GM19239 (cell line): ENCODE data around the gene ZNF689.
A peak's percentile ranks its signal among the peaks of the same experiment; 100 is the strongest.

Experiments used
- DNase-seq: peaks from one replicate; pipeline ENCODE4 v3.0.0; 2011; ENCODE audit warnings: low spot score; ENCODE audit not compliant: insufficient read length
- FAIRE-seq: peaks from 2 replicates; lab custom pipeline; 2011; peaks lifted over from hg19 to GRCh38; lab: Jason Lieb, UNC

The ZNF689 gene

GRCh38 chr16:30609926-30610839, at the start of gene ZNF689:
Gene ZNF689 (minus strand): TSS chr16:30610389. CDS start chr16:30610041, 348 bp downstream.
- FAIRE-seq (peak; percentile 96), DNase-seq (peak; percentile 90)

DNA sequence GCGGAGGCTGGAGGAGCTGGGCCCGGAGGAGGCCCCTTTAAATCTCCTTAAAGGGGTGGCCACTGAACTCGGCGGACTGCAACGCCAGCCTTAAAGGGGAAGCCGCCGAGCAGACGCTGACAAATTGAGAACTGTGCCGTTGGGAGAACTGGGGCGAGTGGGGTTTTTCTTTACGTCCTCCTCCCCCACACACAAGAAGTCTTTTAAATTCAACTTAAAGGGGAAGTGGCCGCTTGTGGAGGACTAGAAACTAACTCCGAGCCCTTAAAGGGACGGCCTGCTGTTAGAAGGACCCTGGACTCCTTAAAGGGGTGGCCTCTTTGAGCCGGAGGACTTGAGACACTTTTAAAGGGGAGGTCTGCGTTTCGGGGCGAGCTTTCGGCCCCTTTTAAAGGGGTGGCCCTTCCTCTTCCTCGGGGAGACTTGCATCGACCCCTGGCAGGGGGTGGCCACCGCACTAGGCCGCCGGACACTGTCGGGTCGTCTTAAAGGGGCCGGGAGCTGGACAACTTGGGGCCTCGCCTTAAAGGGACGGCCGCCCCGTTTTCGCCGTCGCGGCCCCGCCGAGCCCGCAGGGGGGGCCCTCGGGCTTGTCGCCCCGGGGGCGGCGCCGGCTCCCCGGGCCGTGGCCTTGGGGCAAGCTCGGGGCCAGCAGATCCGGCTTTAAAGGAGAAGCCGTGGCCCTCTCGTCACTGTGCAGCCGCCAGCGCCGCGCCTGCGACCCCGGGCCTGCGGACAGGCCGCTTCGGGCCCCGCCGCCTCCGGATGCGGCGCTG, 48.7 kb upstream of the ZNF689 start:
- peak; percentile 79 for DNase-seq

GRCh38 chr16:30657866-30658730, 47.9 kb upstream of the ZNF689 start, which contains the start of gene FBRS:
Gene FBRS (plus strand): TSS chr16:30658431. CDS start chr16:30659519, 1,088 bp downstream.
- FAIRE-seq (peak; percentile 97), DNase-seq (peak; percentile 89)

More for the DNA sequence above, 48.7 kb upstream of the ZNF689 start:
- no peak for FAIRE-seq

DNA sequence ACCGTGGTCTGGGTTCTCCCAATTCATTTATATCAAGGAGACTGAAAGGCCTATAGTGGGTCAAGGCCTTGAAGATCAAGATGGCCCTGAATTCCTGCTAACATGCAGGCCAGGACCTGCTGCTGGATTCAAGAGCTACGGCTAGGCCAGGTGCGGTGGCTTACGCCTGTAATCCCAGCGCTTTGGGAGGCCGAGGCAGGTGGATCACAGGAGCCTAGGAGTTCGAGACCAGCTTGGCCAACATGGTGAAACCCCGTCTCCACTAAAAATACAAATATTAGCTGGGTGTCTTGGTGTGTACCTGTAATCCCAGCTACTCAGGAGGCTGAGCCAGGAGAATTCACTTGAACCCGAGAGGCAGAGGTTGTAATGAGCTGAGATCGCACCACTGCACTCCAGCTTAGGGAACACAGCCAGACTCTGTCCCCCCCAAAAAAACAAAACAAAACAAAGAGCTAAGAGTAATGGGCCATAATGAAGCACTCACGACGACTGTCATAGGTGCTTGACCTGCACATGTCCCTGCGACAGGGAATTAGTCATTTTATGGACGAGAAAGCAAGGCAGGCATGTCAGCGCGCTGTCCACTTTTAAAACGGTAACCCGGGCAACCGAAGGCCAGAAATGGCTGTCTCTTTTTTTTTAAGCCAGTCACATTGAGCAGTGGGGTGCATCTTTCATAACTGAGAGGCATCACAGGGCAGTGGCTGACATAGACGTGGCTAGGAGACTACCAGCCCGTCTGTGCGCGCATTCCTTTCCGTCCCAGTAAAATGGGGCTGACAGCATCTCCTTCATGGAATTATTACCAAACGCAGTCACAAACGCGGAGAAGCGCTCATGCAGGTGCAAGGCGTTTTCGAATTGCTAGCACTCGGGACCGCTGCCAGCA, 47.0 kb upstream of the ZNF689 start:
- no peak for DNase-seq
- no peak for FAIRE-seq

- FAIRE-seq (no peak), DNase-seq (no peak)
These were observed 46.2 kb upstream of the ZNF689 start for GRCh38 chr16:30656388-30656787.

DNA sequence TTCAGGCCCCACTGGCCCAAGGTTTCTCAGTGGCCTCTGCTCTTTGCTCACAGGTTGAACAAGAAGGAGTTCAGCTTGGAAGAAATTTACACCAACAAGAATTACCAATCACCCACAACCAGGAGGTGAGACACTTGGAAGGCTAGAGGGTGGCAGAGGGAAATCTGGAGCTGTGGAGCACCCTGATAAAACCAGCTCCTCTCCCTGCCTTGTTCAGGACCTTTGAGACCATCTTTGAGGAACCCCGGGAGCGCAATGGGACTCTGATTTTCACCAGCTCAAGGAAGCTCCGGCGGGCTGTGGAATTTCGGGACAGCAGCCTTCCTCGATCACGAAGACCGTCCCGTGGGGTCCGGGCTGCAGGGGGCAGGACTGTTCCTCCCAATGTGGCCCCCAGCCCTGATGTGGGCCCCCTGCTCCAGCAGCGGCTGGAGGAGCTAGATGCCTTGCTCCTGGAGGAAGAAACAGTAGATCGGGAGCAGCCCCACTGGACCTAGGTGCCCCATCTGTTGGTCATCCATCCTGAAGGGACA, 45.7 kb upstream of the ZNF689 start:
- DNase-seq = no peak
- FAIRE-seq = no peak

DNA sequence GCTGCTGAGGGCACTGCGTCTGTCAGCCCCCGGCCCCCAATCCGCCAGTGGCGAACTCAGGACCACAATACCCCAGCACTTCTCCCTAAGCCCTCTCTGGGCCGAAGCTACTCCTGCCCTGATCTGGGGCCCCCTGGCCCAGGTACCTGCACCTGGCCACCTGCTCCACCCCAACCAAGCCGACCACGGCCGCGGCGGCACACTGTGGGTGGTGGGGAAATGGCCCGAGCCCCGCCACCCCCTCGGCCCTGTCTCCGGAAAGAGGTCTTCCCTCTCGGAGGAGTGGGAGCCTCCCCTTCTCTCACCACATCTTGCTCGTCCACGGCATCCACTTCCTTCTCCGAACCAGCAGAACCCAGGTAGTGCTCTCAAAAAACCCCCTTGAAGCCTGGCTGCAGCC, 44.7 kb upstream of the ZNF689 start:
- no peak for FAIRE-seq
- no peak for DNase-seq

GRCh38 chr16:30652718-30653117, 42.5 kb upstream of the ZNF689 start:
- FAIRE-seq = no peak

GRCh38 chr16:30652005-30652296, 41.8 kb upstream of the ZNF689 start:
- DNase-seq = no peak
- FAIRE-seq = no peak

More at GRCh38 chr16:30652718-30653117, 42.5 kb upstream of the ZNF689 start:
- no peak for DNase-seq

GRCh38 chr16:30651124-30652004, 41.2 kb upstream of the ZNF689 start:
- peak; percentile 84 for DNase-seq
- FAIRE-seq = no peak

DNA sequence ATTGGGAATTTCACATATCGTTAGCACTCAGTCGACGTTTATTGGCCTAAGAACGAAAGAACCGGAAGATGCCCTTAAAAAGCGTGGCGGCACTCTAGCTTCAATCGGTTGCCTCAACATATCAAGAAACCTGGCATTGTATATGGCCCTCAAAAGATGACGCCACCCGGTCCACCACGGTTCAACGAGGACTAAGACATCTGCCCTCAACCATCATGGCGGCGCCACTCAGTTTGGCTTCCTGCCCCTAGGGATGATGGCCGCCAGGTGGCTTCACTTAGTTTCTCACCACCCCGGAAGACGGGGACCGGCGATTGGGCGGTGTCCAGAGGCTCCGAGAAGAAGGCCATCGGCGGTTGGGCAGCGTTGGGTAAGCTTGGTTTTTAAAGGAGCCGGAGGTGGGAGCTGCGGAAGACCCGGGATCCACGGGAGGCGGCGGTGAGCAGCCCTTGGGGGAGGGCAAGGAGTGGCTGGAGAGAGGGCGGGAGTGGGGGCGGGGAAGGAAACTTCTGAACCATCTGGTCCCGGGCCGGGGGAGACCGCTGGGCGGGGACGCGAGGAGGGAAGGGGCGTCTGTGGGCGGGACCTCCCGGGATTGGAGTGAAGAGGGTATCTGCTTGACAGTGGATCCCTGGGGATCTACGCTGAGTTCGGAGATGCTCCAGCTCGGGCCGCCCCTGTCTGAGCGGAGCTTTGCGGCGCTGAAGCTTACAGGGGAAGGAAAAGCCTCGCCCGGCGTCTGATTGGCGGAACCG, 40.4 kb upstream of the ZNF689 start, which contains the start of gene PRR14:
Gene PRR14 (plus strand): TSS at position 592 of the 755 bp plus-strand sequence. CDS start 686 bp downstream, outside the sequence.
- FAIRE-seq (peak; percentile 99), DNase-seq (peak; percentile 83)

DNA sequence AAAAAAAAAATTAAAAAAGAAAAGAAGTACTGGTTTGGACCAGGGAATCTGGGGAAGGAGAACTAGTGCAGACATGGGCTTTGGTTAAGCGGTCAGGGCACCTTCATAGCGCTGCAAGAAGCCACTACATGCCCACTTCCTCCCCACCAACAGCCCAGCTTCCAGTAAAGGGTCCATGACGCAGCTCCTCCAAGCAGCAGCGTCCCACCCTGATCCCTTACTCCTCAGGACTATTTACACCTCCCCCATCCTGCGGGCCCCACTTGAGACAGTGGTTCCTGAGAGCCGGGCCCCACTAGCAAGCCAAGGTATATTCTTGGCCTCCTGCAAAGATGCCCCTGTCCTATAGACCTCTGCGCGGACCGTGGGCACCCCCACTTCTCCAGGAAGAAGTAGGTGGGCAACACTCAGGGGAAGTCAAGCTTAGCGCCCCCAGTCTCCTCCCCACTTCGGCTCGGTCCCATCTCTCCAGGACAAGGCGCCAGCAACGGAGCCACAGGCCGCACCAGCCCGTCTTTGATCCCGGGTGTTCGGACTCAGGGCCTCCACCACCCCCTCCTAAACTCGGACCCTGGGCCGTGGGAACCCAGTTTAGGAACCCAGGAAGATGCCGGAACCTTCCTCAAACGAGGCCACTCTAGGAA, 39.7 kb upstream of the ZNF689 start:
- FAIRE-seq (peak; percentile 54), DNase-seq (no peak)

- FAIRE-seq (no peak), DNase-seq (no peak)
These were observed 37.0 kb upstream of the ZNF689 start for GRCh38 chr16:30647274-30647571.

GRCh38 chr16:30645727-30646126, 35.5 kb upstream of the ZNF689 start:
- FAIRE-seq (no peak), DNase-seq (no peak)

DNA sequence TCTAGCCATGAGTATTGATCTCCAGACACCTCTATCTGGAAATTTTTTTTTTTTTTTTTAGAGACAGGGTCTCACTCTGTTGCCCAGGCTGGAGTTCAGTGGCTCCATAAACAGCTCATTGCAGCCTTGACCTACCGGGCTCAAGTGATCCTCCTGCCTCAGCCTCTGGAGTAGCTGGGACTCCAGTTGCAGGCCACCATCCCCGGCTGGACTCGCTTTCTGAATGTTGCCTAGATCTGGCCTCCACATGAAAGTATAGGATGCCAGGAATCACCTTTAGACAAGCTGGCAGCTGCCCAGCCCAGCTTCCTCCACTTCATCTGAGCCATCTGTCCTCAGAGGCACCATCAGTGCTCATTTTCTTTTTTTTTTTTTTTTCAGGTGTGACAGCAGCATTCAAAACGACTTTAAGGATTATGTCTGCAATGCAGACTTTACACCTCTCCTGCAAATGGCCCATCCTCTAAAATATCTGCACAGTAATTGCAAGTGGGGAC, 34.2 kb upstream of the ZNF689 start:
- no peak for FAIRE-seq
- DNase-seq = no peak

- no peak for FAIRE-seq
- no peak for DNase-seq
These were observed 31.3 kb upstream of the ZNF689 start for GRCh38 chr16:30641378-30641982.
